Measurements from ENCODE around the gene CTXND2. TPM values are rescaled to one million over a fixed set of nuclear protein-coding genes. Genes with fewer than 3 reads are reported as not detected.

CTXND2 gene
- polyA plus RNA-seq, 1 of the 3 experiments (the other 2 are of a cell fraction), result not detected

GRCh38 chr1:150841626-150842025 is 45.3 kb upstream of the CTXND2 start:
- no peak for DNase-seq
- no peak overlapping the region for H3K4me3 ChIP-seq (ENCODE audit: low read depth in 2 of 2, low read length in 1 of 2)
- no peak overlapping the region for H2AFZ ChIP-seq (ENCODE audit: low read depth)
- no peak for TF ChIP-seq USF1 (IDR thresholded peaks at IDR 0.05; ENCODE audit: borderline replicate concordance, low read depth)
- TF ChIP-seq IRF3 (IDR thresholded peaks at IDR 0.05; ENCODE audit: low read depth, low read length), result no peak
- TF ChIP-seq FOXJ3 (CRISPR knock-in tag; IDR thresholded peaks at IDR 0.05), result no peak
- TF ChIP-seq NRF1 (IDR thresholded peaks at IDR 0.05; ENCODE audit: low read depth, low read length), result no peak
- no peak for TF ChIP-seq USF2 (IDR thresholded peaks at IDR 0.05; ENCODE audit: borderline replicate concordance, low read depth, low read length)
- TF ChIP-seq CHD2 (IDR thresholded peaks at IDR 0.05; ENCODE audit: low read length, partially characterized antibody), result no peak
- no peak for TF ChIP-seq POLR2AphosphoS5 (IDR thresholded peaks at IDR 0.05; ENCODE audit: low read depth, low read length)
- TF ChIP-seq, protein P1, sequence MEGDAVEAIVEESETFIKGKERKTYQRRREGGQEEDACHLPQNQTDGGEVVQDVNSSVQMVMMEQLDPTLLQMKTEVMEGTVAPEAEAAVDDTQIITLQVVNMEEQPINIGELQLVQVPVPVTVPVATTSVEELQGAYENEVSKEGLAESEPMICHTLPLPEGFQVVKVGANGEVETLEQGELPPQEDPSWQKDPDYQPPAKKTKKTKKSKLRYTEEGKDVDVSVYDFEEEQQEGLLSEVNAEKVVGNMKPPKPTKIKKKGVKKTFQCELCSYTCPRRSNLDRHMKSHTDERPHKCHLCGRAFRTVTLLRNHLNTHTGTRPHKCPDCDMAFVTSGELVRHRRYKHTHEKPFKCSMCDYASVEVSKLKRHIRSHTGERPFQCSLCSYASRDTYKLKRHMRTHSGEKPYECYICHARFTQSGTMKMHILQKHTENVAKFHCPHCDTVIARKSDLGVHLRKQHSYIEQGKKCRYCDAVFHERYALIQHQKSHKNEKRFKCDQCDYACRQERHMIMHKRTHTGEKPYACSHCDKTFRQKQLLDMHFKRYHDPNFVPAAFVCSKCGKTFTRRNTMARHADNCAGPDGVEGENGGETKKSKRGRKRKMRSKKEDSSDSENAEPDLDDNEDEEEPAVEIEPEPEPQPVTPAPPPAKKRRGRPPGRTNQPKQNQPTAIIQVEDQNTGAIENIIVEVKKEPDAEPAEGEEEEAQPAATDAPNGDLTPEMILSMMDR (IDR thresholded peaks at IDR 0.05), result no peak
- TF ChIP-seq MEF2A (IDR thresholded peaks at IDR 0.05; ENCODE audit: borderline replicate concordance, low read depth), result no peak
- no peak for TF ChIP-seq FOSL2 (IDR thresholded peaks at IDR 0.05; ENCODE audit: borderline replicate concordance, low read depth)
- TF ChIP-seq RXRA (IDR thresholded peaks at IDR 0.05; ENCODE audit: borderline replicate concordance, low read depth), result no peak
- no peak for TF ChIP-seq SMC3 (IDR thresholded peaks at IDR 0.05; ENCODE audit: low read depth, low read length)
- TF ChIP-seq TAF1 (IDR thresholded peaks at IDR 0.05; ENCODE audit: borderline replicate concordance, low read depth, low read length), result no peak
- no peak for TF ChIP-seq NFIC (IDR thresholded peaks at IDR 0.05; ENCODE audit: borderline replicate concordance)
- TF ChIP-seq YY1 (IDR thresholded peaks at IDR 0.05; ENCODE audit: low read depth), result no peak
- TF ChIP-seq JUND (IDR thresholded peaks at IDR 0.05), result no peak
- TF ChIP-seq RAD21 (IDR thresholded peaks at IDR 0.05; ENCODE audit: low read length), result no peak
- TF ChIP-seq ZBTB33 (IDR thresholded peaks at IDR 0.05; ENCODE audit: borderline replicate concordance, low read depth), result no peak
- TF ChIP-seq ELF1 (IDR thresholded peaks at IDR 0.05), result no peak
- no peak for TF ChIP-seq MAX (IDR thresholded peaks at IDR 0.05; ENCODE audit: low read depth)
- H3K4me1 ChIP-seq (ENCODE audit: control insufficient read depth in 1 of 2, insufficient read depth in 2 of 2, low read depth in 1 of 2, low read length in 1 of 2), result no peaks in the 10 kb centered on the region
- H3K79me2 ChIP-seq (ENCODE audit: insufficient read depth), result no peaks in the 10 kb centered on the region
- ChIA-PET POLR2A (no interaction called here), CTCF (interaction anchor here (0.6 to 1.8 kb wide), 3 partner anchors 29 to 281 kb away, joined by 3 to 4 read pairs (median 3); no protein-coding TSS in a partner anchor)
- peaks cover 27 to 43% of the 10 kb centered on the region in 2 experiments for H3K36me3 ChIP-seq (replicated peaks in 1 of 2; ENCODE audit: control insufficient read depth in 1 of 2, insufficient read depth in 2 of 2, low read length in 1 of 2)
- peaks cover 2% of the 10 kb centered on the region for H3F3A ChIP-seq (replicated peaks; ENCODE audit: insufficient read depth)
- H3K4me2 ChIP-seq, result no peak overlapping the region
- H4K20me1 ChIP-seq (ENCODE audit: insufficient read depth), result no peaks in the 10 kb centered on the region
- no peaks in the 10 kb centered on the region for H3K9me2 ChIP-seq
- H3K27me3 ChIP-seq (ENCODE audit: insufficient read depth), result no peaks in the 10 kb centered on the region
- no peaks in the 10 kb centered on the region for H3K9me3 ChIP-seq
- no peak overlapping the region for H3K9ac ChIP-seq
- no peak overlapping the region for H3K27ac ChIP-seq (ENCODE audit: low read depth in 2 of 2, low read length in 1 of 2)
- 97% methylated on average over 3 of the region's 3 CpGs for WGBS (ENCODE audit: low lambda C conversion rate)
